ENCODE data around the gene LCOR. TPM values are rescaled to one million over a fixed set of nuclear protein-coding genes. Genes with fewer than 3 reads are reported as not detected.
A peak's percentile ranks its signal among the peaks of the same experiment; 100 is the strongest.

LCOR gene
- total and polyA plus RNA-seq, 8 donors, result 2.0 to 61.3 (median 18.0) TPM

GRCh38 chr10:97018251-97019212, 186.4 kb downstream of the LCOR start:
- WGBS, 5 donors, result 80 to 90% (median 89%) methylated on average over 12 to 18 of the region's 18 CpGs

GRCh38 chr10:97019213-97019844, 187.2 kb downstream of the LCOR start:
- no peaks in the 10 kb centered on the region for H3K36me3 ChIP-seq
- WGBS, 5 donors, result 85 to 94% (median 91%) methylated on average over 9 to 12 of the region's 12 CpGs
- H3K9me3 ChIP-seq, result no peaks in the 10 kb centered on the region
- H3K27ac ChIP-seq, result no peak overlapping the region
- no peaks in the 10 kb centered on the region for H3K27me3 ChIP-seq
- H3K4me3 ChIP-seq, result no peak overlapping the region
- H3K4me1 ChIP-seq, result peaks cover 14 to 31% (median 23%) of the 10 kb centered on the region in 4 donors
- no peak for DNase-seq
- intact Hi-C loops (cut with DNase I; ENCODE audit: low total_unique reads), result no loop called here
- TF ChIP-seq EP300 (IDR thresholded peaks at IDR 0.05) (no peak), POLR2A (IDR thresholded peaks at IDR 0.05) (no peak), POLR2AphosphoS5 (IDR thresholded peaks at IDR 0.05) (no peak), CTCF (IDR thresholded peaks at IDR 0.05) (no peak)

More at GRCh38 chr10:97018251-97019212, 186.4 kb downstream of the LCOR start:
- H3K27ac ChIP-seq, result no peak overlapping the region
- intact Hi-C loops (cut with DNase I; ENCODE audit: low total_unique reads), result no loop called here
- no peak for DNase-seq
- no peaks in the 10 kb centered on the region for H3K27me3 ChIP-seq
- H3K9me3 ChIP-seq, result no peaks in the 10 kb centered on the region
- no peaks in the 10 kb centered on the region for H3K36me3 ChIP-seq
- peaks cover 7 to 23% (median 15%) of the 10 kb centered on the region in 4 donors for H3K4me1 ChIP-seq
- no peak overlapping the region for H3K4me3 ChIP-seq
- no peak for TF ChIP-seq EP300 (IDR thresholded peaks at IDR 0.05)
- TF ChIP-seq CTCF (IDR thresholded peaks at IDR 0.05), result no peak
- no peak for TF ChIP-seq POLR2AphosphoS5 (IDR thresholded peaks at IDR 0.05)
- TF ChIP-seq POLR2A (IDR thresholded peaks at IDR 0.05), result no peak

GRCh38 chr10:97020452-97021400, 188.6 kb downstream of the LCOR start:
- peak overlapping the region in 3 of 5 donors; percentile 15 to 78 (median 59) for H3K27ac ChIP-seq
- H3K36me3 ChIP-seq, result no peaks in the 10 kb centered on the region
- WGBS, 5 donors, result 33 to 57% (median 42%) methylated on average over 25 of the region's 25 CpGs
- no peaks in the 10 kb centered on the region for H3K27me3 ChIP-seq
- DNase-seq, result peak; percentile 30 to 65
- intact Hi-C loops (cut with DNase I; ENCODE audit: low total_unique reads), result no loop called here
- H3K4me1 ChIP-seq, result peaks cover 22 to 39% (median 30%) of the 10 kb centered on the region in 4 donors
- H3K4me3 ChIP-seq, result no peak overlapping the region
- TF ChIP-seq EP300 (IDR thresholded peaks at IDR 0.05) (no peak), POLR2A (IDR thresholded peaks at IDR 0.05) (no peak), POLR2AphosphoS5 (IDR thresholded peaks at IDR 0.05) (peak in 1 of 3 donors; percentile 27)
- H3K9me3 ChIP-seq, result no peaks in the 10 kb centered on the region

GRCh38 chr10:97022616-97023015, 190.5 kb downstream of the LCOR start:
- no peak overlapping the region for H3K27ac ChIP-seq
- no peaks in the 10 kb centered on the region for H3K36me3 ChIP-seq
- H3K4me3 ChIP-seq, result no peak overlapping the region
- H3K4me1 ChIP-seq, result peaks cover 22 to 39% (median 30%) of the 10 kb centered on the region in 4 donors
- H3K9me3 ChIP-seq, result no peaks in the 10 kb centered on the region
- WGBS, 5 donors, result 90 to 97% (median 93%) methylated on average over 7 of the region's 7 CpGs
- DNase-seq, result no peak
- no peaks in the 10 kb centered on the region for H3K27me3 ChIP-seq
- TF ChIP-seq POLR2A (IDR thresholded peaks at IDR 0.05) (no peak), EP300 (IDR thresholded peaks at IDR 0.05) (no peak), POLR2AphosphoS5 (IDR thresholded peaks at IDR 0.05) (no peak), CTCF (IDR thresholded peaks at IDR 0.05) (no peak)
- intact Hi-C loops (cut with DNase I; ENCODE audit: low total_unique reads), result no loop called here
